ENCODE measurements around the gene CHTOP.

DNA sequence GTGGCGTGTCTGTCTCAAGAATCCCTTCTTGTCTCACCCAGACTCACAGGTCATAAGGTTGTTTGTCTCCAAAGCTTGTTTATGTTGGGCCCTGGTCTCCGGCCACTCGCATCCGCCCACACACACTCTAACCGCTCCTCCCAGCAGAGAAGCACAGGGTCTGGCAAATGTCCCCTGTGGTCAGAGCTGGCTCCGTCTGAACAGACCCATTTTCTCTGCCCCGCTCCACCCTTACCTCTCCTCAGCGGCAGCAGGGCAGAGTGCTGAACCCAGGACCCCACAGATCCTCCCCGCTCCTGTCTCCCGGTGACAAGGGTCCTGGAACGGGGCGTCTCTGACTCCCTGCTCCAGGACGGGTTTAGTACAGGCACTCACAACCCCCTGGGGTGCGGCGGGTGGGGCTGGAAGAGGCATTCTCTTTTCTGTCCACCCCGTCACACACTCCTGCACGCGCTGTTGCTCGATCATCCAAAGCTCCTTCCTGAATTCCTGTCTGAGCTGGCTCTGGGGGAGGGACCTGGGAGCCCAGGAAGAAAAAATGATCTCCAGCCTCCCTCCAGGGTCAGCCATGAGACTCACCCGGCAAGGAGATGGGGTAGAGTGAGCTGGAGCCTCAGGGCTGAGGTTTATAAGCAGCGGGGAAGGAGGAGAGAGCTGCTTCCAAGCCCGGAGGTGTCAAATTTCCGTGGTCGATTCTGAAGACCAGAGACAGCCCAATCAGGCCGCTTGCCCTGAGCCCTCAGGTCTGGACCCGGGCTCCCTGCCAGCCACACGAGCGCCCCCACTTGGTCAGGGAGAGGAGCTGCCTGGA lies 6.8 kb upstream of the CHTOP start, which contains the start of gene S100A13:
- TF ChIP-seq, protein P1, sequence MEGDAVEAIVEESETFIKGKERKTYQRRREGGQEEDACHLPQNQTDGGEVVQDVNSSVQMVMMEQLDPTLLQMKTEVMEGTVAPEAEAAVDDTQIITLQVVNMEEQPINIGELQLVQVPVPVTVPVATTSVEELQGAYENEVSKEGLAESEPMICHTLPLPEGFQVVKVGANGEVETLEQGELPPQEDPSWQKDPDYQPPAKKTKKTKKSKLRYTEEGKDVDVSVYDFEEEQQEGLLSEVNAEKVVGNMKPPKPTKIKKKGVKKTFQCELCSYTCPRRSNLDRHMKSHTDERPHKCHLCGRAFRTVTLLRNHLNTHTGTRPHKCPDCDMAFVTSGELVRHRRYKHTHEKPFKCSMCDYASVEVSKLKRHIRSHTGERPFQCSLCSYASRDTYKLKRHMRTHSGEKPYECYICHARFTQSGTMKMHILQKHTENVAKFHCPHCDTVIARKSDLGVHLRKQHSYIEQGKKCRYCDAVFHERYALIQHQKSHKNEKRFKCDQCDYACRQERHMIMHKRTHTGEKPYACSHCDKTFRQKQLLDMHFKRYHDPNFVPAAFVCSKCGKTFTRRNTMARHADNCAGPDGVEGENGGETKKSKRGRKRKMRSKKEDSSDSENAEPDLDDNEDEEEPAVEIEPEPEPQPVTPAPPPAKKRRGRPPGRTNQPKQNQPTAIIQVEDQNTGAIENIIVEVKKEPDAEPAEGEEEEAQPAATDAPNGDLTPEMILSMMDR (IDR thresholded peaks at IDR 0.05), result peak in 4 of 6 experiments; percentile 8 to 69 (median 56)
- TF ChIP-seq POLR2A (IDR thresholded peaks at IDR 0.05), result peak; percentile 64 to 82
